ENCODE results near the gene BICD1. TPM values are rescaled to one million over a fixed set of nuclear protein-coding genes. Genes with fewer than 3 reads are reported as not detected.
"Not testable (repeated sequence)": the region's sequence is repeated elsewhere in the genome, so short reads cannot be mapped to it uniquely, and the experiment has no call there.

The BICD1 gene
- total and polyA plus RNA-seq, 2 experiments from 2014 or later = 59.3 to 83.6 TPM

DNA sequence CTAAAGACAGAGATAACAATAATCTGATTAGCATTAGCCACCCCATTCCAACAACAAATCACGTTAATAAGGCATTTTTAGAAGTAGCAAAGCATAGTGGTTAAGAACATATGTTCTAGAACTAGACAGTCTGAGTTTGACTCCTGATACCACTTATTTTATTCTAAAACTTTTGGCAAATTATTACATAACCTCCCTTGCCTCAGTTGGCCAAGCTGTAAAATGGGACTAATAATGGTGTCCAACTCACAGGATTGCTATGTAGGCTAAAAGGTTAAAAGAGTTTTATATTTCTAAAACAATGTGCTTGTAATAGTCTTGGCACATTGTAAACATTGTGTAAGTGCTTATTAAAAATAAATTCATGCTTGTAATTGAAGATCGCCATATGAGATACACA lies 168.0 kb downstream of the BICD1 start (continued):
- TF ChIP-seq, protein P1, sequence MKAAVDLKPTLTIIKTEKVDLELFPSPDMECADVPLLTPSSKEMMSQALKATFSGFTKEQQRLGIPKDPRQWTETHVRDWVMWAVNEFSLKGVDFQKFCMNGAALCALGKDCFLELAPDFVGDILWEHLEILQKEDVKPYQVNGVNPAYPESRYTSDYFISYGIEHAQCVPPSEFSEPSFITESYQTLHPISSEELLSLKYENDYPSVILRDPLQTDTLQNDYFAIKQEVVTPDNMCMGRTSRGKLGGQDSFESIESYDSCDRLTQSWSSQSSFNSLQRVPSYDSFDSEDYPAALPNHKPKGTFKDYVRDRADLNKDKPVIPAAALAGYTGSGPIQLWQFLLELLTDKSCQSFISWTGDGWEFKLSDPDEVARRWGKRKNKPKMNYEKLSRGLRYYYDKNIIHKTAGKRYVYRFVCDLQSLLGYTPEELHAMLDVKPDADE (IDR thresholded peaks at IDR 0.05) = no peak
- TF ChIP-seq ZNF114 (CRISPR knock-in tag; IDR thresholded peaks at IDR 0.05) (no peak), NANOG (IDR thresholded peaks at IDR 0.05; ENCODE audit: borderline replicate concordance) (no peak), EZH2phosphoT487 (IDR thresholded peaks at IDR 0.05; ENCODE audit: unreplicated experiment) (no peak), EZH2 (IDR thresholded peaks at IDR 0.05; ENCODE audit: low read depth, unreplicated experiment) (no peak)

- not testable (repeated sequence) for H3K9me3 Mint-ChIP-seq; H3K27me3 Mint-ChIP-seq (ENCODE audit: insufficient read depth, low read depth, poor library complexity); DNase-seq (ENCODE audit: low spot score); ATAC-seq; H3K4me3 ChIP-seq; H3F3A ChIP-seq (replicated peaks; ENCODE audit: low read depth); H3K9me2 ChIP-seq (ENCODE audit: insufficient read depth); H3K36me3 ChIP-seq (ENCODE audit: insufficient read depth); H3K4me3 Mint-ChIP-seq; H4K20me1 ChIP-seq (replicated peaks; ENCODE audit: insufficient read depth); H3K36me3 Mint-ChIP-seq (ENCODE audit: low read depth); H3K27ac Mint-ChIP-seq; H3K27ac ChIP-seq (ENCODE audit: low read depth); H3K4me2 ChIP-seq; H2AFZ ChIP-seq; H3K27me3 ChIP-seq (ENCODE audit: insufficient read depth)
- Histone ChIP-seq H3K79me2 (replicated peaks; ENCODE audit: insufficient read depth) (peaks cover 23% of the 10 kb centered on the region), H3K4me1 (ENCODE audit: insufficient read depth) (peaks cover 20% of the 10 kb centered on the region)
- H3K4me1 Mint-ChIP-seq = peaks cover 32% of the 10 kb centered on the region
These were observed 168.9 kb downstream of the BICD1 start for GRCh38 chr12:32275520-32275919.

- Histone ChIP-seq H3K36me3 (ENCODE audit: insufficient read depth) (no peaks in the 10 kb centered on the region), H3F3A (replicated peaks; ENCODE audit: low read depth) (no peaks in the 10 kb centered on the region), H3K79me2 (replicated peaks; ENCODE audit: insufficient read depth) (peaks cover 13% of the 10 kb centered on the region), H3K4me2 (no peak overlapping the region), H3K4me3 (no peak overlapping the region), H3K9me2 (ENCODE audit: insufficient read depth) (no peaks in the 10 kb centered on the region), H3K27me3 (ENCODE audit: insufficient read depth) (no peaks in the 10 kb centered on the region), H3K4me1 (ENCODE audit: insufficient read depth) (peaks cover 9% of the 10 kb centered on the region), H3K27ac (ENCODE audit: low read depth) (no peak overlapping the region), H4K20me1 (replicated peaks; ENCODE audit: insufficient read depth) (no peaks in the 10 kb centered on the region; the same call in 1 of the 2 replicates), H2AFZ (no peak overlapping the region)
- DNase-seq (ENCODE audit: low spot score) = no peak
- Mint-ChIP-seq H3K27ac (no peak overlapping the region), H3K27me3 (ENCODE audit: insufficient read depth, low read depth, poor library complexity) (peaks cover 2% of the 10 kb centered on the region), H3K4me1 (peaks cover 17% of the 10 kb centered on the region), H3K4me3 (no peak overlapping the region), H3K36me3 (ENCODE audit: low read depth) (peaks cover 4% of the 10 kb centered on the region), H3K9me3 (no peaks in the 10 kb centered on the region)
- ATAC-seq = no peak
- TF ChIP-seq EZH2phosphoT487 (IDR thresholded peaks at IDR 0.05; ENCODE audit: unreplicated experiment) (no peak), NANOG (IDR thresholded peaks at IDR 0.05; ENCODE audit: borderline replicate concordance) (no peak), CTCF (conservative IDR thresholded peaks at IDR 0.05; ENCODE audit: low read depth in 2 of 2) (no peak), EZH2 (IDR thresholded peaks at IDR 0.05; ENCODE audit: low read depth, unreplicated experiment) (no peak), STAT1 (IDR thresholded peaks at IDR 0.05; ENCODE audit: unreplicated experiment) (no peak), ZNF462 (CRISPR knock-in tag; IDR thresholded peaks at IDR 0.05) (no peak), ZNF114 (CRISPR knock-in tag; IDR thresholded peaks at IDR 0.05) (no peak), CREB1 (CRISPR knock-in tag; IDR thresholded peaks at IDR 0.05; ENCODE audit: low read depth) (no peak), JUNB (IDR thresholded peaks at IDR 0.05; ENCODE audit: unreplicated experiment) (no peak)
- TF ChIP-seq, protein P1 (IDR thresholded peaks at IDR 0.05) = no peak
These were observed 171.1 kb downstream of the BICD1 start for GRCh38 chr12:32277774-32278173.
